SJSA1 (cell line): Measurements from ENCODE around the gene PKMYT1. TPM values are rescaled to one million over a fixed set of nuclear protein-coding genes. Genes with fewer than 3 reads are reported as not detected.

ENCODE experiments used
- DNase-seq, 2 experiments: peaks; one replicate each; pipeline ENCODE4 v3.0.0-alpha.2; 2015 to 2020; ENCODE audit warnings: low spot score in 2 of 2, low read depth in 1 of 2
- H3K27ac ChIP-seq: fragments of 250-450 bp; sonication (Bioruptor Pico); 2 replicates; pipeline ENCODE4 v1.5.1; 2020; ENCODE audit warnings: mild to moderate bottlenecking, moderate library complexity
- H3K27me3 ChIP-seq: fragments of 250-450 bp; sonication (Bioruptor Pico); replicated peaks from 2 replicates; pipeline ENCODE4 v1.5.1; 2020; ENCODE audit warnings: mild to moderate bottlenecking, moderate library complexity
- H3K36me3 ChIP-seq: fragments of 250-450 bp; sonication (Bioruptor Pico); 2 replicates; pipeline ENCODE4 v1.5.1; 2020; ENCODE audit warnings: mild to moderate bottlenecking
- H3K4me1 ChIP-seq: fragments of 250-450 bp; sonication (Bioruptor Pico); replicated peaks from 2 replicates; pipeline ENCODE4 v1.6.1; 2021; ENCODE audit warnings: mild to moderate bottlenecking
- H3K4me3 ChIP-seq: fragments of 250-450 bp; sonication (Bioruptor Pico); 2 replicates; pipeline ENCODE4 v1.5.1; 2020; ENCODE audit warnings: mild to moderate bottlenecking
- H3K9me3 ChIP-seq: fragments of 250-450 bp; sonication (Bioruptor Pico); replicated peaks from 2 replicates; pipeline ENCODE4 v1.5.1; 2020; ENCODE audit warnings: mild to moderate bottlenecking
- total RNA-seq: library from RNA; depleted of rRNA; stranded (reverse); fragments of >200 nt; shearing (Covaris generic); gene quantifications from 2 replicates; pipeline ENCODE4 v1.2.3, GENCODE V29; 2014

PKMYT1 gene
- total RNA-seq, 1 experiment from 2014 or later = 66.4 TPM

- H3K4me1 ChIP-seq = peaks cover 14% of the 10 kb centered on the region
- no peak overlapping the region for H3K27ac ChIP-seq
- no peak for DNase-seq
- H3K27me3 ChIP-seq = peaks cover 69% of the 10 kb centered on the region
- H3K4me3 ChIP-seq = no peak overlapping the region
- no peaks in the 10 kb centered on the region for H3K9me3 ChIP-seq
- no peaks in the 10 kb centered on the region for H3K36me3 ChIP-seq
Observed at GRCh38 chr16:2962334-2963073, 17.7 kb downstream of the PKMYT1 start.

GRCh38 chr16:2960183-2961010 is 19.8 kb downstream of the PKMYT1 start:
- Histone ChIP-seq H3K4me1 (peaks cover 14% of the 10 kb centered on the region), H3K36me3 (no peaks in the 10 kb centered on the region), H3K27me3 (peaks cover 80% of the 10 kb centered on the region), H3K4me3 (no peak overlapping the region), H3K9me3 (no peaks in the 10 kb centered on the region), H3K27ac (no peak overlapping the region)
- no peak for DNase-seq

- no peak for DNase-seq
- no peak overlapping the region for H3K4me3 ChIP-seq
- H3K36me3 ChIP-seq = no peaks in the 10 kb centered on the region
- no peaks in the 10 kb centered on the region for H3K9me3 ChIP-seq
- H3K27me3 ChIP-seq = peaks cover 80% of the 10 kb centered on the region
- H3K4me1 ChIP-seq = peaks cover 8% of the 10 kb centered on the region
- no peak overlapping the region for H3K27ac ChIP-seq
Observed at GRCh38 chr16:2959206-2959605, 21.0 kb downstream of the PKMYT1 start.

- H3K27me3 ChIP-seq = peaks cover 62% of the 10 kb centered on the region
- H3K4me1 ChIP-seq = no peaks in the 10 kb centered on the region
- no peak for DNase-seq
- H3K9me3 ChIP-seq = no peaks in the 10 kb centered on the region
- no peak overlapping the region for H3K27ac ChIP-seq
- H3K36me3 ChIP-seq = no peaks in the 10 kb centered on the region
- H3K4me3 ChIP-seq = no peak overlapping the region
Observed at GRCh38 chr16:2956579-2956956, 23.7 kb downstream of the PKMYT1 start.

- H3K4me1 ChIP-seq = no peaks in the 10 kb centered on the region
- no peaks in the 10 kb centered on the region for H3K9me3 ChIP-seq
- peaks cover 59% of the 10 kb centered on the region for H3K27me3 ChIP-seq
- H3K27ac ChIP-seq = no peak overlapping the region
- no peak overlapping the region for H3K4me3 ChIP-seq
- no peaks in the 10 kb centered on the region for H3K36me3 ChIP-seq
- DNase-seq = no peak
Observed at GRCh38 chr16:2955779-2956578, 24.3 kb downstream of the PKMYT1 start.

- DNase-seq = no peak
- H3K4me3 ChIP-seq = no peak overlapping the region
- no peak overlapping the region for H3K27ac ChIP-seq
- peaks cover 55% of the 10 kb centered on the region for H3K27me3 ChIP-seq
- no peaks in the 10 kb centered on the region for H3K9me3 ChIP-seq
- H3K36me3 ChIP-seq = no peaks in the 10 kb centered on the region
- H3K4me1 ChIP-seq = no peaks in the 10 kb centered on the region
Observed at GRCh38 chr16:2955438-2955778, 24.8 kb downstream of the PKMYT1 start.

- H3K4me3 ChIP-seq = no peak overlapping the region
- H3K27me3 ChIP-seq = peaks cover 50% of the 10 kb centered on the region
- no peaks in the 10 kb centered on the region for H3K4me1 ChIP-seq
- no peak overlapping the region for H3K27ac ChIP-seq
- H3K36me3 ChIP-seq = no peaks in the 10 kb centered on the region
- no peaks in the 10 kb centered on the region for H3K9me3 ChIP-seq
- DNase-seq = no peak
Observed at GRCh38 chr16:2954656-2955381, 25.4 kb downstream of the PKMYT1 start.

- Histone ChIP-seq H3K4me3 (no peak overlapping the region), H3K9me3 (no peaks in the 10 kb centered on the region), H3K27me3 (peaks cover 43% of the 10 kb centered on the region), H3K27ac (no peak overlapping the region), H3K36me3 (no peaks in the 10 kb centered on the region), H3K4me1 (no peaks in the 10 kb centered on the region)
- DNase-seq = no peak
Observed at GRCh38 chr16:2953706-2954627, 26.3 kb downstream of the PKMYT1 start.

- DNase-seq = no peak
- no peaks in the 10 kb centered on the region for H3K9me3 ChIP-seq
- peaks cover 35% of the 10 kb centered on the region for H3K27me3 ChIP-seq
- no peaks in the 10 kb centered on the region for H3K4me1 ChIP-seq
- no peak overlapping the region for H3K4me3 ChIP-seq
- H3K27ac ChIP-seq = no peak overlapping the region
- H3K36me3 ChIP-seq = no peaks in the 10 kb centered on the region
Observed at GRCh38 chr16:2952679-2953078, 27.6 kb downstream of the PKMYT1 start.

GRCh38 chr16:2950773-2951172 is 29.5 kb downstream of the PKMYT1 start:
- Histone ChIP-seq H3K27ac (no peak overlapping the region), H3K36me3 (no peaks in the 10 kb centered on the region), H3K4me3 (no peak overlapping the region), H3K27me3 (peaks cover 20% of the 10 kb centered on the region), H3K4me1 (no peaks in the 10 kb centered on the region), H3K9me3 (no peaks in the 10 kb centered on the region)
- no peak for DNase-seq

- Histone ChIP-seq H3K4me1 (no peaks in the 10 kb centered on the region), H3K27ac (no peak overlapping the region), H3K9me3 (no peaks in the 10 kb centered on the region), H3K4me3 (no peak overlapping the region), H3K36me3 (no peaks in the 10 kb centered on the region), H3K27me3 (peaks cover 19% of the 10 kb centered on the region)
- DNase-seq = no peak
Observed at GRCh38 chr16:2950353-2950724, 29.9 kb downstream of the PKMYT1 start.

GRCh38 chr16:2949705-2950352 is 30.4 kb downstream of the PKMYT1 start:
- Histone ChIP-seq H3K27ac (no peak overlapping the region), H3K36me3 (no peaks in the 10 kb centered on the region), H3K4me3 (no peak overlapping the region), H3K4me1 (no peaks in the 10 kb centered on the region), H3K27me3 (peaks cover 14% of the 10 kb centered on the region), H3K9me3 (no peaks in the 10 kb centered on the region)
- no peak for DNase-seq
